K562 (cell line): ENCODE measurements around the gene CATSPER1.

Source experiments
- PURB ChIP-seq: sonication (generic); formaldehyde crosslinking; IDR thresholded peaks from 2 replicates; pipeline ENCODE4 v1.9.0; 2021; ENCODE audit warnings: low read depth, mild to moderate bottlenecking, missing genetic modification reagents
- RAD21 ChIP-seq, 2 experiments: fragments of 250-450 bp in 1 of 2; fragments of 450-650 bp in 1 of 2; sonication (Bioruptor Pico) in 1 of 2; formaldehyde crosslinking in 1 of 2; IDR thresholded peaks in 1 of 2; conservative IDR thresholded peaks in 1 of 2; 2 replicates each; pipeline versions ENCODE4 v1.4.0 to v1.8.0; 2020 to 2022; ENCODE audit warnings: mild to moderate bottlenecking in 2 of 2, moderate library complexity in 1 of 2
- TAF1 ChIP-seq: IDR thresholded peaks from 2 replicates; pipeline ENCODE4 v1.6.1; 2011; ENCODE audit warnings: mild to moderate bottlenecking, low read length, moderate library complexity; ENCODE audit not compliant: insufficient read depth, control insufficient read depth, severe bottlenecking; ENCODE audit errors: extremely low read depth
- TF ChIP-seq, protein P1 (sequence below), 3 experiments: IDR thresholded peaks in 2 of 3; conservative IDR thresholded peaks in 1 of 3; 2 replicates each; pipeline ENCODE4 v1.5.1; 2011 to 2012; ENCODE audit warnings: low read length in 3 of 3, mild to moderate bottlenecking in 3 of 3, control low read depth in 2 of 3, improper control_type of control experiment in 1 of 3, inconsistent platforms in 1 of 3, low read depth in 1 of 3, mixed read lengths in 1 of 3, moderate library complexity in 1 of 3; ENCODE audit not compliant: insufficient read depth in 2 of 3
- TF ChIP-seq, protein P2 (sequence below): sonication (generic); formaldehyde crosslinking; IDR thresholded peaks from 2 replicates; pipeline ENCODE4 v1.8.0; 2022; ENCODE audit warnings: mild to moderate bottlenecking, missing genetic modification reagents, borderline replicate concordance
- TF ChIP-seq, protein P3 (sequence below): sonication (generic); formaldehyde crosslinking; IDR thresholded peaks from 2 replicates; pipeline ENCODE4 v1.8.1; 2023; ENCODE audit warnings: missing genetic modification reagents, mild to moderate bottlenecking, borderline replicate concordance

DNA sequence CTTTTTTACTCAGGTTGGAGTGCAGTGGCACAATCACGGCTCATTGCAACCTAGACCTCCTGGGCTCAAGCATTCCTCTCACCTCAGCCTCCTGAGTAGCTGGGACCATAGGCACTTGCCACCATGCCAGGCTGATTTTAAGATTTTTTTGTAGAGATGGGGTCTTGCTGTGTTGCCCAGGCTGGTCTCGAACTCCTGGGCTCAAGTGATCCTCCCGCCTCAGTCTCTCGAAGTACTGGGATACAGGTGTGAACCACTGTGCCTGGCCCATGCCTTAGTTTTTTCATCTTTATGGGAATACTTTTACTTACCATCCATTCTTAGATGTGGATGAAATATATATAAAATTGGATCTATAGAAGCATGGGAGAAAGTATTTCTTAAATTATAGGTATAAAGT lies 49.0 kb upstream of the CATSPER1 start:
- TF ChIP-seq, protein P1, sequence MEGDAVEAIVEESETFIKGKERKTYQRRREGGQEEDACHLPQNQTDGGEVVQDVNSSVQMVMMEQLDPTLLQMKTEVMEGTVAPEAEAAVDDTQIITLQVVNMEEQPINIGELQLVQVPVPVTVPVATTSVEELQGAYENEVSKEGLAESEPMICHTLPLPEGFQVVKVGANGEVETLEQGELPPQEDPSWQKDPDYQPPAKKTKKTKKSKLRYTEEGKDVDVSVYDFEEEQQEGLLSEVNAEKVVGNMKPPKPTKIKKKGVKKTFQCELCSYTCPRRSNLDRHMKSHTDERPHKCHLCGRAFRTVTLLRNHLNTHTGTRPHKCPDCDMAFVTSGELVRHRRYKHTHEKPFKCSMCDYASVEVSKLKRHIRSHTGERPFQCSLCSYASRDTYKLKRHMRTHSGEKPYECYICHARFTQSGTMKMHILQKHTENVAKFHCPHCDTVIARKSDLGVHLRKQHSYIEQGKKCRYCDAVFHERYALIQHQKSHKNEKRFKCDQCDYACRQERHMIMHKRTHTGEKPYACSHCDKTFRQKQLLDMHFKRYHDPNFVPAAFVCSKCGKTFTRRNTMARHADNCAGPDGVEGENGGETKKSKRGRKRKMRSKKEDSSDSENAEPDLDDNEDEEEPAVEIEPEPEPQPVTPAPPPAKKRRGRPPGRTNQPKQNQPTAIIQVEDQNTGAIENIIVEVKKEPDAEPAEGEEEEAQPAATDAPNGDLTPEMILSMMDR (IDR thresholded peaks at IDR 0.05 in 2 of 3, conservative IDR thresholded peaks at IDR 0.05 in 1 of 3; ENCODE audit: insufficient read depth in 2 of 3, low read depth in 1 of 3, low read length in 3 of 3) = no peak
- TF ChIP-seq, protein P2, sequence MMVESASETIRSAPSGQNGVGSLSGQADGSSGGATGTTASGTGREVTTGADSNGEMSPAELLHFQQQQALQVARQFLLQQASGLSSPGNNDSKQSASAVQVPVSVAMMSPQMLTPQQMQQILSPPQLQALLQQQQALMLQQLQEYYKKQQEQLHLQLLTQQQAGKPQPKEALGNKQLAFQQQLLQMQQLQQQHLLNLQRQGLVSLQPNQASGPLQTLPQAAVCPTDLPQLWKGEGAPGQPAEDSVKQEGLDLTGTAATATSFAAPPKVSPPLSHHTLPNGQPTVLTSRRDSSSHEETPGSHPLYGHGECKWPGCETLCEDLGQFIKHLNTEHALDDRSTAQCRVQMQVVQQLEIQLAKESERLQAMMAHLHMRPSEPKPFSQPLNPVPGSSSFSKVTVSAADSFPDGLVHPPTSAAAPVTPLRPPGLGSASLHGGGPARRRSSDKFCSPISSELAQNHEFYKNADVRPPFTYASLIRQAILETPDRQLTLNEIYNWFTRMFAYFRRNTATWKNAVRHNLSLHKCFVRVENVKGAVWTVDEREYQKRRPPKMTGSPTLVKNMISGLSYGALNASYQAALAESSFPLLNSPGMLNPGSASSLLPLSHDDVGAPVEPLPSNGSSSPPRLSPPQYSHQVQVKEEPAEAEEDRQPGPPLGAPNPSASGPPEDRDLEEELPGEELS = no peak
- TF ChIP-seq PURB = no peak
- no peak for TF ChIP-seq TAF1
- TF ChIP-seq RAD21 (CRISPR knock-in tag; conservative IDR thresholded peaks at IDR 0.05 in 1 of 2, IDR thresholded peaks at IDR 0.05 in 1 of 2) = no peak
- TF ChIP-seq, protein P3, sequence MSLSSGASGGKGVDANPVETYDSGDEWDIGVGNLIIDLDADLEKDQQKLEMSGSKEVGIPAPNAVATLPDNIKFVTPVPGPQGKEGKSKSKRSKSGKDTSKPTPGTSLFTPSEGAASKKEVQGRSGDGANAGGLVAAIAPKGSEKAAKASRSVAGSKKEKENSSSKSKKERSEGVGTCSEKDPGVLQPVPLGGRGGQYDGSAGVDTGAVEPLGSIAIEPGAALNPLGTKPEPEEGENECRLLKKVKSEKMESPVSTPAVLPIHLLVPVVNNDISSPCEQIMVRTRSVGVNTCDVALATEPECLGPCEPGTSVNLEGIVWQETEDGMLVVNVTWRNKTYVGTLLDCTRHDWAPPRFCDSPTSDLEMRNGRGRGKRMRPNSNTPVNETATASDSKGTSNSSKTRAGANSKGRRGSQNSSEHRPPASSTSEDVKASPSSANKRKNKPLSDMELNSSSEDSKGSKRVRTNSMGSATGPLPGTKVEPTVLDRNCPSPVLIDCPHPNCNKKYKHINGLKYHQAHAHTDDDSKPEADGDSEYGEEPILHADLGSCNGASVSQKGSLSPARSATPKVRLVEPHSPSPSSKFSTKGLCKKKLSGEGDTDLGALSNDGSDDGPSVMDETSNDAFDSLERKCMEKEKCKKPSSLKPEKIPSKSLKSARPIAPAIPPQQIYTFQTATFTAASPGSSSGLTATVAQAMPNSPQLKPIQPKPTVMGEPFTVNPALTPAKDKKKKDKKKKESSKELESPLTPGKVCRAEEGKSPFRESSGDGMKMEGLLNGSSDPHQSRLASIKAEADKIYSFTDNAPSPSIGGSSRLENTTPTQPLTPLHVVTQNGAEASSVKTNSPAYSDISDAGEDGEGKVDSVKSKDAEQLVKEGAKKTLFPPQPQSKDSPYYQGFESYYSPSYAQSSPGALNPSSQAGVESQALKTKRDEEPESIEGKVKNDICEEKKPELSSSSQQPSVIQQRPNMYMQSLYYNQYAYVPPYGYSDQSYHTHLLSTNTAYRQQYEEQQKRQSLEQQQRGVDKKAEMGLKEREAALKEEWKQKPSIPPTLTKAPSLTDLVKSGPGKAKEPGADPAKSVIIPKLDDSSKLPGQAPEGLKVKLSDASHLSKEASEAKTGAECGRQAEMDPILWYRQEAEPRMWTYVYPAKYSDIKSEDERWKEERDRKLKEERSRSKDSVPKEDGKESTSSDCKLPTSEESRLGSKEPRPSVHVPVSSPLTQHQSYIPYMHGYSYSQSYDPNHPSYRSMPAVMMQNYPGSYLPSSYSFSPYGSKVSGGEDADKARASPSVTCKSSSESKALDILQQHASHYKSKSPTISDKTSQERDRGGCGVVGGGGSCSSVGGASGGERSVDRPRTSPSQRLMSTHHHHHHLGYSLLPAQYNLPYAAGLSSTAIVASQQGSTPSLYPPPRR = no peak
